ENCODE data around the gene QPCTL. TPM values are rescaled to one million over a fixed set of nuclear protein-coding genes. Genes with fewer than 3 reads are reported as not detected.
"Not testable (repeated sequence)": the region's sequence is repeated elsewhere in the genome, so short reads cannot be mapped to it uniquely, and the experiment has no call there.

Gene QPCTL
- total and polyA plus RNA-seq, 2 experiments from 2014 or later, result 10.3 to 11.0 TPM

GRCh38 chr19:45742969-45743368 is 50.5 kb downstream of the QPCTL start:
- Histone ChIP-seq H3K27me3 (no peaks in the 10 kb centered on the region), H3K27ac (no peak overlapping the region), H3K79me2 (no peaks in the 10 kb centered on the region), H3K4me3 (no peak overlapping the region), H2AFZ (no peak overlapping the region), H4K20me1 (ENCODE audit: insufficient read depth, poor library complexity, severe bottlenecking) (no peaks in the 10 kb centered on the region), H3K4me1 (ENCODE audit: insufficient read depth) (no peaks in the 10 kb centered on the region), H3K4me2 (no peak overlapping the region), H3K9me3 (ENCODE audit: low read depth) (no peaks in the 10 kb centered on the region), H3K9me2 (replicated peaks; ENCODE audit: insufficient read depth) (no peaks in the 10 kb centered on the region), H3K36me3 (replicated peaks; ENCODE audit: insufficient read depth, low read depth) (no peaks in the 10 kb centered on the region)
- no peak for TF ChIP-seq EZH2 (IDR thresholded peaks at IDR 0.05; ENCODE audit: borderline replicate concordance)
- TF ChIP-seq EZH2phosphoT487 (IDR thresholded peaks at IDR 0.05; ENCODE audit: low read depth, severe bottlenecking, unreplicated experiment), result no peak
- no peak for TF ChIP-seq CTCF (IDR thresholded peaks at IDR 0.05; ENCODE audit: poor library complexity)
- WGBS (ENCODE audit: low lambda C conversion rate, missing lambda C conversion rate), result 70% methylated on average over 4 of the region's 4 CpGs
- DNase-seq (ENCODE audit: low spot score), result no peak

- Histone ChIP-seq H2AFZ (no peak overlapping the region), H3K4me1 (ENCODE audit: insufficient read depth) (no peaks in the 10 kb centered on the region), H3K27me3 (no peaks in the 10 kb centered on the region), H3K4me3 (no peak overlapping the region), H3K9me3 (ENCODE audit: low read depth) (no peaks in the 10 kb centered on the region), H3K4me2 (no peak overlapping the region), H3K9me2 (replicated peaks; ENCODE audit: insufficient read depth) (no peaks in the 10 kb centered on the region), H3K79me2 (no peaks in the 10 kb centered on the region), H4K20me1 (ENCODE audit: insufficient read depth, poor library complexity, severe bottlenecking) (no peaks in the 10 kb centered on the region), H3K27ac (no peak overlapping the region), H3K36me3 (replicated peaks; ENCODE audit: insufficient read depth, low read depth) (no peaks in the 10 kb centered on the region)
- DNase-seq (ENCODE audit: low spot score), result no peak
- TF ChIP-seq EZH2 (IDR thresholded peaks at IDR 0.05; ENCODE audit: borderline replicate concordance), result no peak
- no peak for TF ChIP-seq CTCF (IDR thresholded peaks at IDR 0.05; ENCODE audit: poor library complexity)
- no peak for TF ChIP-seq EZH2phosphoT487 (IDR thresholded peaks at IDR 0.05; ENCODE audit: low read depth, severe bottlenecking, unreplicated experiment)
- WGBS (ENCODE audit: low lambda C conversion rate, missing lambda C conversion rate), result 86% methylated on average over 6 of the region's 6 CpGs
Measured at GRCh38 chr19:45745606-45746005, 53.1 kb downstream of the QPCTL start.

GRCh38 chr19:45746866-45747265 is 54.4 kb downstream of the QPCTL start:
- Histone ChIP-seq H3K9me2 (replicated peaks; ENCODE audit: insufficient read depth) (no peaks in the 10 kb centered on the region), H3K27me3 (no peaks in the 10 kb centered on the region), H3K36me3 (replicated peaks; ENCODE audit: insufficient read depth, low read depth) (no peaks in the 10 kb centered on the region), H2AFZ (no peak overlapping the region), H3K27ac (no peak overlapping the region), H3K4me2 (no peak overlapping the region), H4K20me1 (ENCODE audit: insufficient read depth, poor library complexity, severe bottlenecking) (no peaks in the 10 kb centered on the region), H3K79me2 (no peaks in the 10 kb centered on the region), H3K4me1 (ENCODE audit: insufficient read depth) (no peaks in the 10 kb centered on the region), H3K9me3 (ENCODE audit: low read depth) (no peaks in the 10 kb centered on the region), H3K4me3 (no peak overlapping the region)
- DNase-seq (ENCODE audit: low spot score), result no peak
- TF ChIP-seq EZH2phosphoT487 (IDR thresholded peaks at IDR 0.05; ENCODE audit: low read depth, severe bottlenecking, unreplicated experiment) (no peak), EZH2 (IDR thresholded peaks at IDR 0.05; ENCODE audit: borderline replicate concordance) (no peak), CTCF (IDR thresholded peaks at IDR 0.05; ENCODE audit: poor library complexity) (no peak)
- 82% methylated on average over 5 of the region's 5 CpGs for WGBS (ENCODE audit: low lambda C conversion rate, missing lambda C conversion rate)

GRCh38 chr19:45747513-45747912 is 55.0 kb downstream of the QPCTL start:
- Histone ChIP-seq H2AFZ (no peak overlapping the region), H3K27me3 (no peaks in the 10 kb centered on the region), H3K9me2 (replicated peaks; ENCODE audit: insufficient read depth) (no peaks in the 10 kb centered on the region), H3K9me3 (ENCODE audit: low read depth) (no peaks in the 10 kb centered on the region), H4K20me1 (ENCODE audit: insufficient read depth, poor library complexity, severe bottlenecking) (no peaks in the 10 kb centered on the region), H3K4me1 (ENCODE audit: insufficient read depth) (no peaks in the 10 kb centered on the region), H3K27ac (no peak overlapping the region), H3K4me3 (no peak overlapping the region), H3K36me3 (replicated peaks; ENCODE audit: insufficient read depth, low read depth) (no peaks in the 10 kb centered on the region), H3K79me2 (no peaks in the 10 kb centered on the region), H3K4me2 (no peak overlapping the region)
- TF ChIP-seq EZH2 (IDR thresholded peaks at IDR 0.05; ENCODE audit: borderline replicate concordance), result no peak
- no peak for DNase-seq (ENCODE audit: low spot score)
- 86% methylated on average over 5 of the region's 5 CpGs for WGBS (ENCODE audit: low lambda C conversion rate, missing lambda C conversion rate)

GRCh38 chr19:45751483-45751882 is 59.0 kb downstream of the QPCTL start:
- not testable (repeated sequence) for H3K4me2 ChIP-seq; H3K36me3 ChIP-seq (replicated peaks; ENCODE audit: insufficient read depth, low read depth); H3K9me2 ChIP-seq (replicated peaks; ENCODE audit: insufficient read depth); H3K9me3 ChIP-seq (ENCODE audit: low read depth); DNase-seq (ENCODE audit: low spot score); H3K4me3 ChIP-seq; H3K4me1 ChIP-seq (ENCODE audit: insufficient read depth); H3K27me3 ChIP-seq; H4K20me1 ChIP-seq (ENCODE audit: insufficient read depth, poor library complexity, severe bottlenecking); H2AFZ ChIP-seq; H3K27ac ChIP-seq; H3K79me2 ChIP-seq
- 90% methylated on average over 10 of the region's 10 CpGs for WGBS (ENCODE audit: low lambda C conversion rate, missing lambda C conversion rate)
